HCT116 (cell line): ENCODE data around the gene POU2AF2. TPM values are rescaled to one million over a fixed set of nuclear protein-coding genes. Genes with fewer than 3 reads are reported as not detected.

Experiments used
- ATAC-seq: fragments of 200-7000 bp; cut with Tn5 transposase; 2 replicates; pipeline ENCODE4 v1.9.1; 2020; ENCODE audit warnings: mild to moderate bottlenecking, moderate library complexity
- BruUV-seq: library from RNA; stranded (reverse); fragments of 400-500 nt; replicated peaks from 2 replicates; lab custom pipeline; 2021; lab: Mats Ljungman, UMichigan
- CTCF ChIA-PET: fragments of 300-600 bp; sonication (Branson Sonifier 250); formaldehyde crosslinking; loops from one replicate; lab custom pipeline; 2021; ENCODE audit warnings: antibody characterized with exemption; lab: Charles Lee
- POLR2A ChIA-PET: fragments of 300-600, 350-600 bp; sonication (Branson Sonifier 250); formaldehyde crosslinking; loops from one replicate; lab custom pipeline; 2021; ENCODE audit warnings: antibody characterized with exemption; lab: Charles Lee
- RAD21 ChIA-PET, 2 experiments: fragments of 300-600 bp; sonication (Branson Sonifier 250); formaldehyde crosslinking; loops; one replicate each; lab custom pipeline; 2023; ENCODE audit warnings: low total read pairs in 2 of 2; ENCODE audit not compliant: uncharacterized antibody in 2 of 2, unreplicated experiment in 2 of 2, low non-redundant PET in 1 of 2; lab: Charles Lee
- DNase-seq: peaks from one replicate; pipeline ENCODE4 v3.0.0-alpha.2; 2010; ENCODE audit warnings: low read depth, low spot score
- H2AFZ ChIP-seq: fragments of 200-600 bp; shearing (Covaris generic), sonication (generic); 2 replicates; pipeline ENCODE4 v1.6.1; 2017; ENCODE audit warnings: low read depth, mixed run types, mixed read lengths, antibody characterized with exemption, low read length; ENCODE audit not compliant: poor library complexity, severe bottlenecking
- H3K27ac ChIP-seq: 2 replicates; pipeline ENCODE4 v1.5.1; 2012; ENCODE audit warnings: low read depth, low read length
- H3K27me3 ChIP-seq: fragments of 200-600 bp; sonication (generic); 2 replicates; pipeline ENCODE4 v1.6.1; 2016; ENCODE audit warnings: mixed run types, low read length, mixed read lengths; ENCODE audit not compliant: insufficient read depth
- H3K36me3 ChIP-seq, 2 experiments: fragments of 200-500 bp in 1 of 2; fragments of 200-600 bp in 1 of 2; sonication (Bioruptor generic) in 1 of 2; sonication (generic) in 1 of 2; 2 replicates each; pipeline versions ENCODE4 v1.5.1 to v1.6.1; 2014 to 2016; ENCODE audit warnings: low read length in 2 of 2, inconsistent platforms in 1 of 2, mixed read lengths in 1 of 2, mixed run types in 1 of 2; ENCODE audit not compliant: insufficient read depth in 2 of 2, control insufficient read depth in 1 of 2
- H3K4me1 ChIP-seq, 2 experiments: fragments of 200-600 bp in 1 of 2; sonication (generic) in 1 of 2; 2 replicates each; pipeline versions ENCODE4 v1.5.1 to v1.6.1; 2012 to 2017; ENCODE audit warnings: low read length in 2 of 2, inconsistent platforms in 1 of 2, mild to moderate bottlenecking in 1 of 2, mixed read lengths in 1 of 2, mixed run types in 1 of 2, moderate library complexity in 1 of 2; ENCODE audit not compliant: insufficient read depth in 2 of 2, control insufficient read depth in 1 of 2
- H3K4me2 ChIP-seq: fragments of 200-600 bp; sonication (generic); 2 replicates; pipeline ENCODE4 v1.6.1; 2017; ENCODE audit warnings: mixed run types, low read length, mixed read lengths
- H3K4me3 ChIP-seq, 2 experiments: fragments of 200-600 bp in 1 of 2; sonication (generic) in 1 of 2; replicated peaks in 1 of 2; 2 replicates each; pipeline ENCODE4 v1.5.1; 2011 to 2016; ENCODE audit warnings: low read length in 2 of 2, control low read depth in 1 of 2, low read depth in 1 of 2, mild to moderate bottlenecking in 1 of 2, mixed read lengths in 1 of 2, mixed run types in 1 of 2
- H3K79me2 ChIP-seq: fragments of 200-600 bp; sonication (generic); 2 replicates; pipeline ENCODE4 v1.6.1; 2017; ENCODE audit warnings: mild to moderate bottlenecking, mixed run types, low read length, moderate library complexity, mixed read lengths; ENCODE audit not compliant: insufficient read depth
- H3K9ac ChIP-seq: fragments of 200-600 bp; sonication (generic); 2 replicates; pipeline ENCODE4 v1.6.1; 2016; ENCODE audit warnings: low read length, mixed read lengths
- H3K9me2 ChIP-seq: fragments of 200-600 bp; sonication (generic), shearing (Covaris generic); 2 replicates; pipeline ENCODE4 v1.6.1; 2017; ENCODE audit warnings: mixed run types, mild to moderate bottlenecking, moderate library complexity; ENCODE audit not compliant: insufficient read depth
- H3K9me3 ChIP-seq, 2 experiments: fragments of 200-500 bp in 1 of 2; fragments of 200-600 bp in 1 of 2; sonication (Bioruptor generic) in 1 of 2; sonication (generic) in 1 of 2; 2 replicates each; pipeline ENCODE4 v1.6.1; 2014 to 2017; ENCODE audit warnings: low read length in 2 of 2, mixed read lengths in 2 of 2, inconsistent platforms in 1 of 2, low read depth in 1 of 2, mild to moderate bottlenecking in 1 of 2, mixed run types in 1 of 2, moderate library complexity in 1 of 2; ENCODE audit not compliant: control insufficient read depth in 1 of 2, insufficient read depth in 1 of 2
- H4K20me1 ChIP-seq: fragments of 200-600 bp; sonication (generic), shearing (Covaris generic); 2 replicates; pipeline ENCODE4 v1.6.1; 2017; ENCODE audit warnings: mixed run types, mild to moderate bottlenecking, moderate library complexity; ENCODE audit not compliant: insufficient read depth
- CBX3 ChIP-seq: IDR thresholded peaks from 2 replicates; pipeline ENCODE4 v1.6.1; 2012; ENCODE audit warnings: low read depth
- EGR1 ChIP-seq: IDR thresholded peaks from 2 replicates; pipeline ENCODE4 v1.6.1; 2012; ENCODE audit warnings: low read depth
- ELF1 ChIP-seq: IDR thresholded peaks from 2 replicates; pipeline ENCODE4 v1.6.1; 2012; ENCODE audit warnings: low read depth, borderline replicate concordance
- FOSL1 ChIP-seq: IDR thresholded peaks from 2 replicates; pipeline ENCODE4 v1.6.1; 2012; ENCODE audit warnings: low read depth
- POLR2A ChIP-seq: IDR thresholded peaks from 2 replicates; pipeline ENCODE4 v1.7.0; 2011; ENCODE audit warnings: borderline replicate concordance; ENCODE audit not compliant: insufficient read depth, insufficient read length; ENCODE audit errors: extremely low read depth
- SRF ChIP-seq: IDR thresholded peaks from 2 replicates; pipeline ENCODE4 v1.6.1; 2012; ENCODE audit warnings: low read depth
- TCF7L2 ChIP-seq: IDR thresholded peaks from 2 replicates; pipeline ENCODE4 v1.7.0; 2011; ENCODE audit warnings: borderline replicate concordance, inconsistent platforms; ENCODE audit not compliant: insufficient read depth, insufficient read length; ENCODE audit errors: extremely low read depth
- YY1 ChIP-seq: IDR thresholded peaks from 2 replicates; pipeline ENCODE4 v1.6.1; 2011; ENCODE audit warnings: low read length, low read depth, moderate library complexity, mild to moderate bottlenecking; ENCODE audit not compliant: insufficient replicate concordance; ENCODE audit errors: extremely low read depth
- ZNF274 ChIP-seq: fragments of 200-500 bp; sonication (Bioruptor generic); IDR thresholded peaks from 2 replicates; pipeline ENCODE4 v1.6.1; 2014; ENCODE audit warnings: mild to moderate bottlenecking, low read depth, low read length, inconsistent platforms
- intact Hi-C: fragments of 100-400 bp; cut with micrococcal nuclease; formaldehyde crosslinking; loops from 2 replicates; pipeline ENCODE4 v1.10.0; 2022
- total RNA-seq: library from RNA; stranded (reverse); gene quantifications from one replicate; pipeline ENCODE4 v1.2.1, GENCODE V29; 2021; ENCODE audit not compliant: unreplicated experiment
- TF ChIP-seq, protein P1 (sequence below): IDR thresholded peaks from 2 replicates; pipeline ENCODE4 v1.6.1; 2012
- TF ChIP-seq, protein P2 (sequence below): IDR thresholded peaks from 2 replicates; pipeline ENCODE4 v1.6.1; 2011; ENCODE audit warnings: mild to moderate bottlenecking, low read length, moderate library complexity; ENCODE audit not compliant: insufficient replicate concordance; ENCODE audit errors: extremely low read depth

Gene POU2AF2
- total RNA-seq, 1 experiment from 2014 or later = not detected

DNA sequence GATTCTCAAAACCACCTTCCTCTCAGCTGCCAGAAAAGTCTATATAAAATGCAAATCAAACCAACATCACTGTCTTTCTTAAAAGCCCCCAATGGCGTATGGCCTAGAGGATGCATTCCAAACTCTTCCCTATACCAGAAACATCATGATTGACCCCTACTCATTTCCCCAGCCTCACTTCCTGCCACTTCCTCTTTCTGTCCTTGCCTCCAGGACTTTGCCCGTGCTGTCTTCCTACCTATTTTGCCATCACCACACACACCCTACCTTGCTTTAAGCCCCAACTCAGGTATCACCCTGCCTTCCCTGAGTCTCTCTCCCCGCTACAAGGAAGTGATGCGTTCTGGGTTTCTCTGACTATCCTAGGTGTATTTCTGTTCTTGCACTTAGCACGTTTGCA lies 8.1 kb downstream of the POU2AF2 start (continued):
- TF ChIP-seq, protein P1, sequence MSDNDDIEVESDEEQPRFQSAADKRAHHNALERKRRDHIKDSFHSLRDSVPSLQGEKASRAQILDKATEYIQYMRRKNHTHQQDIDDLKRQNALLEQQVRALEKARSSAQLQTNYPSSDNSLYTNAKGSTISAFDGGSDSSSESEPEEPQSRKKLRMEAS = no peak
- TF ChIP-seq POLR2A (no peak), EGR1 (no peak)

DNA sequence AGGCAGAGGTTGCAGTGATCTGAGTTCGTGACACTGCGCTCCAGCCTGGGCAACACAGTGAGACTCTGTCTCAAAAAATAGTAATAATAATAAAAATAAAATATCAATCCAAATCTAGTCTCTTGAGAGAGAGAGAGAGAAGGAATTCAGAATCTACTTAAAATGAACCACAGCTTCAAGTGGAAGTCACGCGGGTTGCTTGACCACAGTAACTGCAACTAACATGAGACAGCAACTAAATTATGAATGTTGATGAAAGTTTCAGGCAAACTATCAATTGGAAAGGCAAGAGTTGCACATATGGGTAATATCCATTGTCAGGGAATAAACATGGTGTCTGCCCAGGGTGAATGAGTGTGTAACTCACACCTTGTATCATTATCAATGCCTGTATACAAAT lies 12.5 kb downstream of the POU2AF2 start:
- no TSS peak for BruUV-seq
- H3K4me3 ChIP-seq = no peak overlapping the region
- H2AFZ ChIP-seq = no peak overlapping the region
- TF ChIP-seq EGR1 (no peak), CBX3 (no peak), ELF1 (no peak), SRF (no peak), TCF7L2 (no peak), YY1 (no peak), POLR2A (no peak), ZNF274 (no peak), FOSL1 (no peak)
- TF ChIP-seq, protein P2, sequence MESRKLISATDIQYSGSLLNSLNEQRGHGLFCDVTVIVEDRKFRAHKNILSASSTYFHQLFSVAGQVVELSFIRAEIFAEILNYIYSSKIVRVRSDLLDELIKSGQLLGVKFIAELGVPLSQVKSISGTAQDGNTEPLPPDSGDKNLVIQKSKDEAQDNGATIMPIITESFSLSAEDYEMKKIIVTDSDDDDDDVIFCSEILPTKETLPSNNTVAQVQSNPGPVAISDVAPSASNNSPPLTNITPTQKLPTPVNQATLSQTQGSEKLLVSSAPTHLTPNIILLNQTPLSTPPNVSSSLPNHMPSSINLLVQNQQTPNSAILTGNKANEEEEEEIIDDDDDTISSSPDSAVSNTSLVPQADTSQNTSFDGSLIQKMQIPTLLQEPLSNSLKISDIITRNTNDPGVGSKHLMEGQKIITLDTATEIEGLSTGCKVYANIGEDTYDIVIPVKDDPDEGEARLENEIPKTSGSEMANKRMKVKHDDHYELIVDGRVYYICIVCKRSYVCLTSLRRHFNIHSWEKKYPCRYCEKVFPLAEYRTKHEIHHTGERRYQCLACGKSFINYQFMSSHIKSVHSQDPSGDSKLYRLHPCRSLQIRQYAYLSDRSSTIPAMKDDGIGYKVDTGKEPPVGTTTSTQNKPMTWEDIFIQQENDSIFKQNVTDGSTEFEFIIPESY = no peak
- ATAC-seq (no peak), DNase-seq (no peak)
- no peaks in the 10 kb centered on the region for H3K4me1 ChIP-seq
- H3K79me2 ChIP-seq = no peaks in the 10 kb centered on the region
- H3K27ac ChIP-seq = no peak overlapping the region
- no peak overlapping the region for H3K4me2 ChIP-seq
- intact Hi-C loops = no loop called here
- CTCF ChIA-PET = no interaction called here
- no peaks in the 10 kb centered on the region for H4K20me1 ChIP-seq
- H3K9me2 ChIP-seq = no peaks in the 10 kb centered on the region
- H3K9me3 ChIP-seq = no peaks in the 10 kb centered on the region
- RAD21 ChIA-PET = no interaction called here
- POLR2A ChIA-PET = no interaction called here
- peaks cover 70% of the 10 kb centered on the region for H3K27me3 ChIP-seq
- no peaks in the 10 kb centered on the region for H3K36me3 ChIP-seq
- H3K9ac ChIP-seq = no peak overlapping the region
